GM10266 (cell line): ENCODE measurements around the gene MACO1.
"Not testable (repeated sequence)": the region's sequence is repeated elsewhere in the genome, so short reads cannot be mapped to it uniquely, and the experiment has no call there.

ENCODE experiments used
- DNase-seq: peaks from one replicate; pipeline ENCODE4 v3.0.0; 2012; ENCODE audit errors: extremely low spot score
- TF ChIP-seq, protein P1 (sequence below): IDR thresholded peaks from 2 replicates; pipeline ENCODE4 v1.5.1; 2012; ENCODE audit warnings: mild to moderate bottlenecking, low read depth; ENCODE audit not compliant: control insufficient read depth, insufficient read depth; ENCODE audit errors: missing control alignments

MACO1 gene, protein sequence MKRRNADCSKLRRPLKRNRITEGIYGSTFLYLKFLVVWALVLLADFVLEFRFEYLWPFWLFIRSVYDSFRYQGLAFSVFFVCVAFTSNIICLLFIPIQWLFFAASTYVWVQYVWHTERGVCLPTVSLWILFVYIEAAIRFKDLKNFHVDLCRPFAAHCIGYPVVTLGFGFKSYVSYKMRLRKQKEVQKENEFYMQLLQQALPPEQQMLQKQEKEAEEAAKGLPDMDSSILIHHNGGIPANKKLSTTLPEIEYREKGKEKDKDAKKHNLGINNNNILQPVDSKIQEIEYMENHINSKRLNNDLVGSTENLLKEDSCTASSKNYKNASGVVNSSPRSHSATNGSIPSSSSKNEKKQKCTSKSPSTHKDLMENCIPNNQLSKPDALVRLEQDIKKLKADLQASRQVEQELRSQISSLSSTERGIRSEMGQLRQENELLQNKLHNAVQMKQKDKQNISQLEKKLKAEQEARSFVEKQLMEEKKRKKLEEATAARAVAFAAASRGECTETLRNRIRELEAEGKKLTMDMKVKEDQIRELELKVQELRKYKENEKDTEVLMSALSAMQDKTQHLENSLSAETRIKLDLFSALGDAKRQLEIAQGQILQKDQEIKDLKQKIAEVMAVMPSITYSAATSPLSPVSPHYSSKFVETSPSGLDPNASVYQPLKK

DNA sequence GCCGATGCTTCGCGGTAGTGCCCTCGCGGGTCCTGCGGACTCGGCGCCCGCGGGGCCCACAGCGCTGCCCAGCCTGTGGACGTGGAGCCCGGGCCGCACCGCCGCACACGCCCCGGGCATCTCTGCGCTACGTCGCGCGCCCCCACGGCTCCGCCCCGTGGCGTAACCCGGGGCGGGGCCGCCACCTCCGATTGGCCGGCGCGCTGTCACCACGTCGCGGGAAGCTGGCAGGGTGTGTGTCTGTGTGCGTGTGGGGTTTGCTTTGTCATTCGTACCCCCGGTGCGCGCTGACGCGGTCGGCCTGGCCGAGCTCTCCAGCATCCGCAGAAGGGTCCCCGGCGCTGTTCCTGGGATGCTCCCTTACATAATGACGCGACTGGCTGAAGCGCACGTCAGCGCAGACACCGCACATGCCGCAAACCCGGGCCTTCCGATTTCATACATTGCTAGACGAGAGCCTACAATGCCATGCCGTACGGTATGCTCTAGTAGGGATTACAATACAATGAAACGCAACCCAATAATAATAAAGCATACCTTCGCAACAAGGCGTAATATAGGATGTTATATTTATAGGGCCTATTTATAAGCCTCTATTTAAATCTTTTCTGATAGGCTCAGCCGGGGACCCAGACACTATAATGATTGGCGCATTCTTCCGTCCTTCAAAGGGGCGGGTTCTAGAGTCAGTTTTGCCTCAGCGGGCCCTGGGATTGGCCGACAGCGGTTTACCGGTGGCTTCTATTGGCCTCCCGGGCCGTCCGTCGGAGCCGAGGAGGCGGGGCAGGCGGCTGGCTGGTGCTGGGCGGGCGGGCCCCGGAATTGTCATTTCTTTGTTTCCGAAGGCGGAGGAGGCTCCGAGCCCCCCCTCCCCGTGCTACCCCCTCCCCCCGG lies at the start of gene MACO1:
TSS of gene MACO1 (plus strand) at position 825 of the 894 bp plus-strand sequence. CDS start 202 bp downstream, outside the sequence.
- TF ChIP-seq, protein P1, sequence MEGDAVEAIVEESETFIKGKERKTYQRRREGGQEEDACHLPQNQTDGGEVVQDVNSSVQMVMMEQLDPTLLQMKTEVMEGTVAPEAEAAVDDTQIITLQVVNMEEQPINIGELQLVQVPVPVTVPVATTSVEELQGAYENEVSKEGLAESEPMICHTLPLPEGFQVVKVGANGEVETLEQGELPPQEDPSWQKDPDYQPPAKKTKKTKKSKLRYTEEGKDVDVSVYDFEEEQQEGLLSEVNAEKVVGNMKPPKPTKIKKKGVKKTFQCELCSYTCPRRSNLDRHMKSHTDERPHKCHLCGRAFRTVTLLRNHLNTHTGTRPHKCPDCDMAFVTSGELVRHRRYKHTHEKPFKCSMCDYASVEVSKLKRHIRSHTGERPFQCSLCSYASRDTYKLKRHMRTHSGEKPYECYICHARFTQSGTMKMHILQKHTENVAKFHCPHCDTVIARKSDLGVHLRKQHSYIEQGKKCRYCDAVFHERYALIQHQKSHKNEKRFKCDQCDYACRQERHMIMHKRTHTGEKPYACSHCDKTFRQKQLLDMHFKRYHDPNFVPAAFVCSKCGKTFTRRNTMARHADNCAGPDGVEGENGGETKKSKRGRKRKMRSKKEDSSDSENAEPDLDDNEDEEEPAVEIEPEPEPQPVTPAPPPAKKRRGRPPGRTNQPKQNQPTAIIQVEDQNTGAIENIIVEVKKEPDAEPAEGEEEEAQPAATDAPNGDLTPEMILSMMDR: no peak
- peak; percentile 99 for DNase-seq

DNA sequence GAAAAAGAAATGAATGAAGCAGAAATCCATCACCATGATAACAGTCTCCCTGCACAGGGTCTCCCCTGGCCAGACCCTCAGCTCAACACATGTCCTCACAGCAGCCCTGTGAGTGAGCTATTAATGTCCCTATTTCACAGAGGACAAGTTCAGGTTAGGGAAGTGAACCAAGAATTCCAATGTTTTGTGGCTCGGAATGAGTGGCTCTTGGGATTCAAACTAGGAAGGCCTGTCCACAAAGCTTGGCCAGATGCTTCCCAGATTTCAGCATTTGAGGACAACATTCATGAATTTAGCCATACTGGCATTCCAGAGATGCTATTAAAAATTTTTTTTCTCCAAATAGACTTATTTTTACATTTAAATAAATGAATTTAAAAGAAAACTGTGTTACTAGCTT lies 48.2 kb upstream of the MACO1 start:
- not testable (repeated sequence) for DNase-seq

DNA sequence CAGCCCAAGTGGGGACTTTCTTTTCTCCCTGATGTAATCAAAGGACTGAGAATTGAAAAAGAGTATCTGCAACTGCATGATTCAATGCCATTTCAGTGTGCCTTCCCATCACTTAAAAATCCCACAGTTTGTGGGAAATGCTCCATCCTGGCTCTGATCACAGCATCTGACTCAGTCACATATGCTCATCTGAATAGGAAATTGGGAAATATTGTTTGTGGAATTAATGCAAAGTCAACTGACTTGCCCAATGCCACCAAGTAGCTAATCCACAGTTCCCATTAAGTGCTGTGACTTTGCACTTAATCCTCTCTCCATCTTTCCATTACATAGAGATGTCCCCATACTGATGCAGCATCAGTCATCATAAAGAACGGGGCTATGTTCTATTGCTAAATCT lies 47.6 kb upstream of the MACO1 start:
- not testable (repeated sequence) for DNase-seq

DNA sequence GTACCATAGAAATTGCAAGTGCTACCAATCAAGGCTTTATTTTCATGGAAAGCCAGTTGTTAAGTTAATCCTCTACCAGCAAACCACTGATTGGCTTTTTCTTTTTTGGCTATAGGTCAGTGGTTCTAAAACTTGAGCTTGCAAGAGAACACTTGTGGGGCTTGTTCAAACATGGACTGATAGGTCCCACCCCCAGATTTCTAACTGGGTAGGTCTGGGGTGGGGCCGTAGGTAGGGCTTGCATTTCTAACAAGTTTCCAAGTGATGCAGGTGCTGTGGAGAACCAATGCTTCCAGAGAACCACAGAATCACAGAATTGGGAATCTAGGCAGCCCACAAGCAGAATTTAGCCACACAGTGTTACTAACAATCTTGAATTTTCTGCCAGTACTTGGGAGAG lies 46.8 kb upstream of the MACO1 start:
- not testable (repeated sequence) for DNase-seq

DNA sequence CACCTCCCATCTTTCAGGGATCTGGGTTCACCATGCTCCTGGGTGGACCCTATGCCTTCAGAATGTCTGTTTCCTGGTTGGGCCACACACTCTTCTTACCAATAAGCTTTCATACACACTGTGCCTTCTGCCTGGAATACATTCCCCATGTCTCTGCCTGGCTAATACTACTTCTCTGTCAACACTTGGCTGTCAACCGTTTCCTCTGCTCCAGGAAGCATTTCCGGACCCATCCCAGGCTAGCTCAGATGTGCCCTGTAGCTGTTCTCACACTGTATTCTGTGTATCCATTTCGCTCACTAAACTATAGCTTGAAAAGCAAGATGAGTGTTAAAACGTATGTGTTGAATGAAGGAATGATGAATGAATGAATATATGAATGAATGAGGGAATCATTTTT lies 43.6 kb upstream of the MACO1 start:
- DNase-seq: not testable (repeated sequence)

DNA sequence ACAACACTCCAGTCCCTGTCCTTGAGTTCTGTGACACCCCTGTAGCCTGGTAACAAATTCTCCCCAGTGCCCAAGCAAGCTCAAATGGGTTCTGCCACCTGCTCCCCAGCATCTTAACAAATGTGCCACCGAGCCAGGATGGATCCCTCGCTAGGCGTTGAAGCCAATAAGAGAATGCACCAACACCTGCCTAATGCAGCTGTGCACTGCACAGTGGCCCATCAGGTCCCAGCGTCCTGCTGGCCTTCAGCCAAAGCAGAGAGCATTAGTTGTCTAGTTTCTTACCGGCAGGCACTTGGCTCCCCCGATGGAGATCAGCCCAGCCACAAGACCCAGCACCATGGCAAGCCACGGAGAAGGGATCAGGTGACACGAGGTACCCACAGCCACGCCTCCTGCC lies 42.0 kb upstream of the MACO1 start:
- DNase-seq: not testable (repeated sequence)

DNA sequence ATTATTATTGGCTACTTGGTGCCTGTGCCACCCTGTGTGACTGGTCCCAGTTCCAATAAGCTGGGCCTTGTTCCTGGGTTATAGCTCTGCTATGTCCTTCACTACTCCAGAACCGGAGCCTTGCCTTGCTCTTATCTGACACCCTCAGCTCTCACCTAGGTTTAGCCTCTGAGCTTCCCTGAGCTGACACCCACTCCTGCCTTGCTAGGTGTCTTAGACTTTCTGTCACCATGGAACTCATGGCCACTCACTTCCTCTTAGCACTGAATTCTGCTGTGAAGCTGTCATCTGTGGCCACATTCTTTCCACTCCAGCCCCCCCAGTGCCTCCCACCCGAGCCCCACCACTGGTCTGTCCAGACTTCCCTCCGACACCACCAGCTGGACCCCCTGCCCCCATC lies 41.0 kb upstream of the MACO1 start:
- not testable (repeated sequence) for DNase-seq

DNA sequence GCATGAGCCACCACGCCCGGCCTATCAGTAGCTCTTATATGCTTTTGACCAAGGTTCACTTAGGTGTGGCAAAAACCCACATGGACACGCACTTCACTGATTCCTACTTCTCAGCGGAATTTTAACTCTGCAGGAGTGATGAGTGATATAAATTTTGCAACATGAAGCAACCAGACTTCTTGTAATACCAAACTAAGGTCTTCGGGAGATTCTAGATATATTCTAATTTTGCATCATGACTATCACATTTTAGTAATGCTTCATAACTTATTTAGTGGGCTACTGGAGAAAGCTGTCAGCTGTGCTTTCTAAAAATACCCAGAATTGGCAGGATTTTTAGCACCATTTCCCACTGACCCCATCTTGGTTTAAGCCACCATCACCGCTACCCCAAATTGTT lies 37.9 kb upstream of the MACO1 start:
- DNase-seq: no peak
- TF ChIP-seq, protein P1: no peak

DNA sequence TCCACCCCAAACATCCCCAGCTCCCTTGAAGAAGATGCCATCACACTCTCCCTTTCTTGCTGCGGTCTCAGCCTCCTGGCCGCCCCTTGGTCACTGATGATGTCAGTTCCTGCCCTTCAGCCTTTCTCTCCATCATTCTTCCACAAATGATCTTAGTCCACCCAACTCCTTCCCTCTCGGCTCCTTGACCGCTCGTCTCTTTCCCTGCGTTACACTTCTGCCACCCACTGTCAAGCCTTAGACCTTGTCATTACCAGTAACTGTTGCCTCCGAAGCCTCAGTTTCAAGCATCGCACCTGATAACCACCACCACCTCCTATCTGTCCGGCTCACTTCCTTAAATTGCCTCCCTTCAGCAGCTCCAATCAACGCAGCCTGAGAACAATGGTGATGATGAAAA lies 33.1 kb upstream of the MACO1 start:
- DNase-seq: not testable (repeated sequence)

DNA sequence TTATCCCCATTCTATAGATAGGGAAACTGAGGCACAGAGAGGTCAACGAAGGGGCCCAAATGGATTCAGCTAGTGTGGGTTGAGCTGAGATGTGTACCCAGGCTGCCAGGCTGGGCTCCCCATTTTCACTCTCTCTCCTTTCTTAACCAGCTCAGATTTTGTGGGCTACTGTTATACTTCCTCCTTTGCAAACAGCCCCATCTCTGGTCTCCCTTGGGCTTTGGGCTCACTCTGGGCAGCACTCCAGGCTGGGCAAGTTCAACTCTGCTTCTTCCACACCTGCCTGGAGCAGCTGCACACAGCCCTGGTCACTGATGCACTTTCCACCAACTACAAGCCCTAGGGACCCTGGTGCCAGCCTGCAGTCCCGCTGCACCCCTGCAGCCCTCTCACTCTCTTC lies 32.6 kb upstream of the MACO1 start:
- DNase-seq: not testable (repeated sequence)

DNA sequence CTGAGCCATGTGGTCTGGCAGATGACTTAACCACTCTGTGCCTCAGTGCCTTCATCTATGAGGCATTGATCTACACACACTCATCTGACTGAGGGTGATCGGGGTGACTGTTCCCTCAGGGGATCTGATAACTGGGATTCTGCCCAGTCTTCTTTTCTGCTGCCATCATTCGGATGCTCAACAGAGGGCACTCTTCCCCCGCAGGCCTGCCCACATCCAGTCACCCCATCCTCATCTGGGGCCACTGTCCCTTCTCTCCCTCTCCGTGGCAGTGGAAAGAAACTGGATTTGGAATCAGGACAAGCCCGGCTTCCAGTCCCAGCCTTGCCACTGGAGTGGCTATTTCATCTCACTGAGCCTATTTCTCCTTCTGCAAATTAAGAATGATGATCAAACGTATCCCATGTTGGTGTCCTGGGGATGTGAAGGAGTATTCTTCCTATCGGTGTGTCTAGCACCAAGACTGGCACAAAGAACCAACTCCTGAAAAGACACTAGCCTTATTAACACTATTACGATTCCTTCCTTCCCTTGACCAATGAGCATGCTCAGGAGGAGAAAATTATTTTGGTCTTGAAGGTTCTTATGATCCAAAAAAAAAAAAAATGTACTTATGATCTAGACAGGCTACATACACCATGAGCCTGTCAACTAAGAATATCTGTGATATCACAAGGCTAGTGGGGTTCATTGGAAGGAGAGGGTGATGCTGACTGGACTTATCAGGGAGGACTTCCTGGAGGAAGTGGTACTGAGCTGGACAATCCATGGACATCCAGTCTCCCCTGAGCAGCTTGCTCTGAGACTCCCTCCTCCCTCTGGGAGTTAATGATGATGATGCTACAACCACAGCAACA lies 27.5 kb upstream of the MACO1 start:
- TF ChIP-seq, protein P1: peak; percentile 12
- DNase-seq: not testable (repeated sequence)

DNA sequence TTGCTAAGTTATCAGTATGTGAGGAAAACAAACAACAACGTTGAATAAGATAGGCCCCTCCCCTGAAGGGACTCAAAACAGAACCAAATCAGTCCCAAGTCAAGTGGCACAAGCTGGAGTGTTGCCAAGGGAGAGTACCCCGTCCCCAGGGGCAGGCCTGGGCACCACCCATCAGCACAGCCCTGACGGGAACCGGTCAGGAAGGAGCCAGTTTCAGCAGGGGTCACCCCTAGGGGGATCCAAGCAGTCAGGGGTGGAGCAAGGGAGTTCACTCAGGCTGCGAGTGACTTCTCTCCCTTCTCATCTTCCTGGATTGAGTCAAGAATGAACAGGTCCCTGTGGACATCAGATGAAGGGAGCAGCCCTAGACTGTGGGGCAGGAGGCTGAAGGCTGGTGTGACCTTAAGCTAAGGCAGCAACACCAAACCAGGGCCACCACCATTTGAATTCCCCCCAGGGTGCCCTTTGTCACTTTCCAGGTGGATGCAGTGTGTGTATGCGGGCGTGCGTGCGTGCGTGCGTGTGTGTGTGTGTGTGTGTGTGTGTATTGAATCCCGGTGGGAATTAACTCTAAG lies 24.9 kb upstream of the MACO1 start:
- DNase-seq: not testable (repeated sequence)

DNA sequence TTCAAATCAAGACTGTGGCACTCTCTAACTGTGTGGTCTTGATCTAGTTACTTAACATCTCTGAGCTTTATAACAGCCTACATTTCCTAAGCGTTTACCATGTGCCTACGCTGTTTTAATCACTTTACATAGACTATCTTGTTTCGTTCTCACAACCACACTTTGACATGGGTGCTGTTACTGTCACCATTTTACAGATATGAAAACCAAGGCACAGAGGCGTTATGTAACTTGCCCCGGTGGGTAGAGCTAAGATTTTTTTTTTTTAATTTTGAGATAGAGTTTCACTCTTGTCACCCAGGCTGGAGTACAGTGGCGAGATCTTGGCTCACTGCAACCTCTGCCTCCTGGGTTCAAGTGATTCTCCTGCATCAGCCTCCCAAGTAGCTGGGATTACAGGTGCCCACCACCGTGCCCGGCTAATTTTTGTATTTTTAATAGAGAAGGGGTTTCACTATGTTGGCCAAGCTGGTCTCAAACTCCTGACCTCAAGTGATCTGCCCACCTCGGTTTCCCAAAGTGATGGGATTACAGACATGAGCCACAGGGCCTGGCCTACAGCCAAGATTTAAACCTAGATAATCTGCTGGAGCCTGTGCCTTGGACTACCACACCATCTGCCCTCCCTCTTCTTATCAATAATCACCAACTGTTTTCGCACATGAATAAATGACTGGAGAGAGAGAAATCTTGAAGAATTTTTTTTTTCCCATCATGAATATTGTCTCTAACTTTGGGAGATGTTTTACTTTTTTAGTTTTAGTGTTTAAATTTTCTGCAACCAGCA lies 20.9 kb upstream of the MACO1 start:
- DNase-seq: not testable (repeated sequence)

DNA sequence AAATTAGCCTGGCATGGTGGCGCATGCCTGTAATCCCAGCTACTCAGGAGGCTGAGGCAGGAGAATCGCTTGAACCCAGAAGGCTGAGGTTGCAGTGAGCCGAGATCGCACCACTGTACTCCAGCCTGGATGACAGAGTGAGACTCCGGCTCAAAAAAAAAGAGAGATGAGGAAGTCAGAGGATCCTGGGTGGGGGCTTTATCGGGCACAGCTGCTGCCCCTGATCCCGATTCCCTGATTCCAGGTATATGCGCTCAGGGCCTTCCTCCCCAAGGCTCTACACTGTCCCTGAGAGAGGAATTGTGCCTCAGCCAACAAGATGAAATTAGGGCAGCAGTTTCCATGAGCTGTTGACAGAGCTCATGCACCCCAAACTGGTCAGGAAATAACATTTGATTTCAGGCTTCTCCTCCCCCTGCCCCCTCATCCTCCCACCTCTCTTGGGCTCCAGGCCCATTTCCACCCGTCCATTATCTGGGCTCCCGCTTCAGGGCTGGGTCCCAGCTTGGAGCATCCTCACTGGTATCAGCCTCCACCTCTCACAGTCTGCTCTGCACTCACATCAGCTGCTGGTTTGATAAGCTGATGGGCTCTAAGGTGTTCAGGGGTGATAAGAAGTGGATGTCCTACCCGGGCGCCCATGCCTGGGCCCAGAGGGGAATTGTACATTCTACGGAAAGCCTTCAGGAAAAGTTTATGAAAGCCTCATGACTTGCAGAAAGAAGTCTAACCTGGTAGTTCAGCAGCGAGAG lies 17.6 kb upstream of the MACO1 start:
- not testable (repeated sequence) for DNase-seq
